Right kidney (tissue), 9 donors: ENCODE data around the gene NPS.
A peak's percentile ranks its signal among the peaks of the same experiment; 100 is the strongest.

ENCODE experiments used
- DNase-seq: peaks from one replicate; pipeline ENCODE4 v3.0.0-alpha.2; 2016
- long read RNA-seq, 8 donors: transcript quantifications; one replicate each; lab custom pipeline, GENCODE V29; 2026

NPS gene
- long read RNA-seq, donor 1 = 0 reads
- long read RNA-seq, donor 2 = 0 reads
- long read RNA-seq, donor 3 = 0 reads
- long read RNA-seq, donor 4 = 0 reads
- long read RNA-seq, donor 5 = 0 reads
- long read RNA-seq, donor 6 = 0 reads
- long read RNA-seq, donor 7 = 0 reads
- long read RNA-seq, donor 8 = 0 reads

- DNase-seq = no peak
Measured at GRCh38 chr10:127549009-127549408, at the start of gene NPS. Gene NPS, plus strand, starts transcription at chr10:127549309. Its CDS starts 60 bp downstream, at chr10:127549369.

- DNase-seq = no peak
Measured at GRCh38 chr10:127500127-127500526, 49.0 kb upstream of the NPS start.

- DNase-seq = no peak
Measured at GRCh38 chr10:127506094-127506493, 43.0 kb upstream of the NPS start.

- no peak for DNase-seq
Measured at GRCh38 chr10:127522298-127522697, 26.8 kb upstream of the NPS start.

- DNase-seq = no peak
Measured at GRCh38 chr10:127523476-127523875, 25.6 kb upstream of the NPS start.

GRCh38 chr10:127524229-127524628 is 24.9 kb upstream of the NPS start:
- no peak for DNase-seq

GRCh38 chr10:127524908-127525665 is 24.0 kb upstream of the NPS start:
- no peak for DNase-seq

- no peak for DNase-seq
Measured at GRCh38 chr10:127525686-127526085, 23.4 kb upstream of the NPS start.

GRCh38 chr10:127526161-127526560 is 22.9 kb upstream of the NPS start:
- no peak for DNase-seq

- no peak for DNase-seq
Measured at GRCh38 chr10:127527320-127527719, 21.8 kb upstream of the NPS start.

- DNase-seq = no peak
Measured at GRCh38 chr10:127527891-127528290, 21.2 kb upstream of the NPS start.

- no peak for DNase-seq
Measured at GRCh38 chr10:127532193-127532592, 16.9 kb upstream of the NPS start.

- no peak for DNase-seq
Measured at GRCh38 chr10:127532659-127533058, 16.4 kb upstream of the NPS start.

GRCh38 chr10:127534074-127534473 is 15.0 kb upstream of the NPS start:
- DNase-seq = no peak

GRCh38 chr10:127534496-127534895 is 14.6 kb upstream of the NPS start:
- DNase-seq = no peak

GRCh38 chr10:127535802-127536515 is 13.2 kb upstream of the NPS start:
- no peak for DNase-seq

GRCh38 chr10:127536972-127537760 is 11.9 kb upstream of the NPS start:
- DNase-seq = no peak

GRCh38 chr10:127537924-127538323 is 11.2 kb upstream of the NPS start:
- DNase-seq = no peak

- no peak for DNase-seq
Measured at GRCh38 chr10:127548022-127548421, 1.1 kb upstream of the NPS start.

GRCh38 chr10:127550861-127551260 is 1.8 kb downstream of the NPS start:
- DNase-seq = no peak

- DNase-seq = no peak
Measured at GRCh38 chr10:127552446-127552845, 3.3 kb downstream of the NPS start.

- no peak for DNase-seq
Measured at GRCh38 chr10:127553417-127553816, 4.3 kb downstream of the NPS start.

GRCh38 chr10:127556916-127557315 is 7.8 kb downstream of the NPS start:
- peak; percentile 16 for DNase-seq
